NCI-H446 (cell line): ENCODE data around the gene ACO2.
"Not testable (repeated sequence)": the region's sequence is repeated elsewhere in the genome, so short reads cannot be mapped to it uniquely, and the experiment has no call there.

Experiments used
- DNase-seq, 2 experiments: peaks; one replicate each; lab custom pipeline; 2025; lab: John Stamatoyannopoulos, UW

The ACO2 gene

GRCh38 chr22:41568811-41569210, 99.9 kb downstream of the ACO2 start:
- no peak for DNase-seq

DNA sequence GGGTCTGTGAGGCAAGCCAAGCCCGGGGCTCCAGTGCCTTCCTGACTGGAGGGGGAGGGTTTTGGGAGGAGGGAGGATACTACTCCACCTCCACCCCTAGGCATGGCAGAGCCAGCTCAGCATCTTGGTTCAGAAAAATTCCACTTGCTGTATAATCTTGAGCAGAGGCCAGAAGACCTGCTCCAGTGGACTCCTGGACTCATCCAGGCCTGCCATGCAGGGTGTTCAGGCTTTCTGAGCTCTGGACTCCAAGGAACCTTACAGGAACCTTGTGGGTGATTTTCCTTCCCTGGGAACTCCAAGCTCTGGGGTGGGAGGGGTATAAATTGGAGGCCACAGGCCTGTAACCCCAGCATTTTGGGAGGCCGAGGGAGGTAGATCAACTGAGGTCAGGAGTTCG, 101.3 kb downstream of the ACO2 start:
- no peak for DNase-seq

- DNase-seq: no peak
Observed at GRCh38 chr22:41571786-41572185, 102.9 kb downstream of the ACO2 start.

GRCh38 chr22:41572305-41572704, 103.4 kb downstream of the ACO2 start:
- DNase-seq: not testable (repeated sequence)

GRCh38 chr22:41573677-41574076, 104.8 kb downstream of the ACO2 start:
- DNase-seq: no peak

- no peak for DNase-seq
Observed at GRCh38 chr22:41574847-41575381, 106.0 kb downstream of the ACO2 start.

GRCh38 chr22:41575533-41575932, 106.6 kb downstream of the ACO2 start:
- no peak for DNase-seq

GRCh38 chr22:41576877-41577276, 108.0 kb downstream of the ACO2 start:
- DNase-seq: peak in 1 of 2 experiments; percentile 37

DNA sequence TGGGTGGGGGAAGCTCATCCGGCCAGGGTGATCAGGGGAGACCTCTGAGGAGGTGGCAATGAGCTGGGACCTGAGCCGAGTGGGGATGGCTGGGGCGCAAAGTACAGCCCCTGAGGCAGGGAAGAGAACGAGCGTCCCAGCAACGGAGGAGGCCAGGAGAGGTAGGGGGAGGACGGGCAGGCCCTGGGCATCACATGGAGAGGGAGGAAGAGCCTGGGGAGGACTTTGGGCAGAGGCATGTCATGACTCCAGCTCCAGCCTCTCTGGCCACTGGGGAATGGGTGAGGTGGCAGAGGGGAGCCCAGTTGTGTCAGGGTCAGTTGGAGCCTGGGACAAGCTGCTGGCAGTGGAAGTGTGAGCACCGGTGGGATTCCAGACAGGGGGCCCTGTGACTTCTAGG, 109.2 kb downstream of the ACO2 start:
- DNase-seq: no peak
